ENCODE results near the gene RBX1.

The RBX1 gene

DNA sequence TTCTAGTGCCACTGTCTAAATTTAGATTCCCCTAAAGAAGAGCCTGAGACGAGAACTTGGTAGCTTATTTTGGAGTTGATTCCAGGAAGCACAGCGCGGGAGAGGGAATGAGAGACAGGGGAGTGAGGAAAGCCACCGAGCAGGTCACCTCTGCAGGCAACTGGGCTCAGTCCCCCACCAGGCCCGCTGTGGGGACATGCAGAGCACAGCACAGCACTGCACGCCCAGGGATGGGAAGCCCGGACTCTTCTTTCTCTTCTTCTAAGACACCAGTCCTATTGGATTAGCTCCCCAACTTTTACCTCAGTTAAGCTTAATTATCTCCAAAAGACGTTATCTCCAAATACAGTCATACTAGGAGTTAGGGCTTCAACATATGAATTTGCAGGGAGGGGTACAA is 28.7 kb downstream of the RBX1 start:
- DNase-seq (ENCODE audit: low read depth), result no peak
- TF ChIP-seq, protein P1, sequence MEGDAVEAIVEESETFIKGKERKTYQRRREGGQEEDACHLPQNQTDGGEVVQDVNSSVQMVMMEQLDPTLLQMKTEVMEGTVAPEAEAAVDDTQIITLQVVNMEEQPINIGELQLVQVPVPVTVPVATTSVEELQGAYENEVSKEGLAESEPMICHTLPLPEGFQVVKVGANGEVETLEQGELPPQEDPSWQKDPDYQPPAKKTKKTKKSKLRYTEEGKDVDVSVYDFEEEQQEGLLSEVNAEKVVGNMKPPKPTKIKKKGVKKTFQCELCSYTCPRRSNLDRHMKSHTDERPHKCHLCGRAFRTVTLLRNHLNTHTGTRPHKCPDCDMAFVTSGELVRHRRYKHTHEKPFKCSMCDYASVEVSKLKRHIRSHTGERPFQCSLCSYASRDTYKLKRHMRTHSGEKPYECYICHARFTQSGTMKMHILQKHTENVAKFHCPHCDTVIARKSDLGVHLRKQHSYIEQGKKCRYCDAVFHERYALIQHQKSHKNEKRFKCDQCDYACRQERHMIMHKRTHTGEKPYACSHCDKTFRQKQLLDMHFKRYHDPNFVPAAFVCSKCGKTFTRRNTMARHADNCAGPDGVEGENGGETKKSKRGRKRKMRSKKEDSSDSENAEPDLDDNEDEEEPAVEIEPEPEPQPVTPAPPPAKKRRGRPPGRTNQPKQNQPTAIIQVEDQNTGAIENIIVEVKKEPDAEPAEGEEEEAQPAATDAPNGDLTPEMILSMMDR (IDR thresholded peaks at IDR 0.05; ENCODE audit: control insufficient read depth, extremely low read depth, insufficient read depth), result no peak

DNA sequence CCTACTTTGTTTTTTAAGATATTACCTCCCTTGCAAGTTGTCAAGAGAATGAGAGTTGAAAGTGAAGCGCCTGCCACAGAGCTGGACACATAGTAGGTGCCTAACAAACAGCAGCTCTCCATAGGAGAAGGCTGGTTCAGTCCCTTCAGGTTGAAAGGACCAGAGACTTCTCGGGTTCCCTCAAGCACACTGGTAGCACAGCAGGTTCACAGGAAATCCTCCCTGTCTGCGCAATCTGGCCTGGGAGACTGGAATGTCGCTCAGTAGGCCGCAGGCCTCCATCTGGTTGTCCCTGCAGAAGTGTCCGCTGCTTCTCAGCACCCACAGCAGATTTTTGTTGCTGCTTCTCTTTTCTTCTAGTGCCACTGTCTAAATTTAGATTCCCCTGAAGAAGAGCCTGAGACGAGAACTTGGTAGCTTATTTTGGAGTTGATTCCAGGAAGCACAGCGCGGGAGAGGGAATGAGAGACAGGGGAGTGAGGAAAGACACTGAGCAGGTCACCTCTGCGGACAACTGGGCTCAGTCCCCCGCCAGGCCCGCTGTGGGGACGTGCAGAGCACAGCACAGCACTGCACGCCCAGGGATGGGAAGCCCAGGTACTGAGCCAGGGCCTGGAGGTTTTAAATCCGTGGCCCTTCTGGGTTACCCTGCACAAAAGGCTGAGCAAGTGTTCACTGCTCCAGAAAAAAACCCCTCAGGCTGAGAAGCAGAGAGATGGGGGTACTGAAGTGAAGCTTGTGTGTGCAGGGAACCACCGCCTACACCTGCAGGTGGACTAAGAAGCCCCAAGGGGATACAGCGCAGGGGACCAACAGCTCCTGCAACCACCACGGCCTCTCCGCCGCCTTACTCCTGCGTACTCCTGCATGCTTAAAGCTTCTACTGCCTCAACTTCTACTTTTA is 31.6 kb downstream of the RBX1 start:
- TF ChIP-seq, protein P1 (IDR thresholded peaks at IDR 0.05; ENCODE audit: control insufficient read depth, extremely low read depth, insufficient read depth), result no peak
- H3K4me3 ChIP-seq (ENCODE audit: low read depth, low read length), result no peak overlapping the region
- DNase-seq (ENCODE audit: low read depth), result no peak

More for the DNA sequence above, 28.7 kb downstream of the RBX1 start:
- H3K4me3 ChIP-seq (ENCODE audit: low read depth, low read length), result no peak overlapping the region

DNA sequence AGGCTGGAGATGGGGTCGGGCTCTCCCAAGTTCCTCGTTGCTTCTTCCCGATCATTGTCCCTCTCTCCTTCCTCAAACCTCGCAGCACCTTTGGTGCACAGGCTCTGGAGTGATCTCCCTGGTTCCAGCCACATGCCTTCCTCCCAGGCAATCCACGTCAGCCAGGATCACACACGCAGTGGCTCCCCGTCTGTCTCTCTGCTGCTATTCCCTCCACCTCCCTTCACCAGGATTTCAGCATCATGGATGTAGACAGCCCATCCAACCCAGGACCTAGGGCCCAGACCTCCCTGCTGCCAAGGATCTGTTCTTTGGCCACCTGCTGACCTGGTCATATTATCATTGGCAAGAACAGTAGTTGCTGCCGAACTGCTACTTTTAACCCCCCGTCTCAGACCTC is 40.1 kb downstream of the RBX1 start:
- TF ChIP-seq, protein P1 (IDR thresholded peaks at IDR 0.05; ENCODE audit: control insufficient read depth, extremely low read depth, insufficient read depth), result no peak
- no peak overlapping the region for H3K4me3 ChIP-seq (ENCODE audit: low read depth, low read length)
- no peak for DNase-seq (ENCODE audit: low read depth)

DNA sequence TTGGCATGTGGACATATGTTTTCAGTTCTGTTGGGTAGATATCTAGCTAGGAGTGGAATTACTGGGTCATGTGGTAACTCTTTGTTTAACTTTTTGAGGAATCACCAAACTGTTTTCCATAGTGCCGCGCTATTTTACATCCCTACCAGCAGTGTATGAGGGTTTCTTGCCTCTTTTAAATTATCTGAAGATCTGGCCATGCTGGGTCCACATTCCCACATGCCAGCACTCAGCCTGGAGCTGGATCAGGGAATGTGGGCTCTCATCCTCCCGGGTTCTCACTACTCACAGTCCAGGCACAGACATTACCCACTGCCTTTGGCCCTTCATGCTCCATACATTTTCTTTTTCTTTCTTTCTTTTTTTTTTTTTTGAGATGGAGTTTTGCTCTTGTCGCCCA is 44.6 kb downstream of the RBX1 start:
- TF ChIP-seq, protein P1 (IDR thresholded peaks at IDR 0.05; ENCODE audit: control insufficient read depth, extremely low read depth, insufficient read depth), result no peak
- H3K4me3 ChIP-seq (ENCODE audit: low read depth, low read length), result no peak overlapping the region
- no peak for DNase-seq (ENCODE audit: low read depth)

DNA sequence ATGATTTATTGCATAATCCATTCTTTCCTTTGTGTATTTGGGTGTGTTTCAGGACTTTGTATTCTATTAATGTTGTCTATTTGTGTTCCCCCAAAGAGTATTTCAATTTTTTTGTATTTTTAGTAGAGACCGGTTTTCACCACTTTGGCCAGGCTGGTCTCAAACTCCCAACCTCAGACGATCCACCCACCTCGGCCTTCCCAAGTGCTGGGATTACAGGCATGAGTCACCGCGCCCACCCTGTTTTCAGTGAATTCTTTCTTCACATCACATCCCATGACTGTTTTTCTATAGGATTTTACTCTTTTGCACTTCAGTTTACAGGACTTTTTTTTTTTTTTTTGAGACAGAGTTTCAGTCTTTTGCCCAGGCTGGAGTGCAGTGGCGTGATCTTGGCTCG is 46.3 kb downstream of the RBX1 start:
- TF ChIP-seq, protein P1 (IDR thresholded peaks at IDR 0.05; ENCODE audit: control insufficient read depth, extremely low read depth, insufficient read depth), result no peak
- no peak for DNase-seq (ENCODE audit: low read depth)

DNA sequence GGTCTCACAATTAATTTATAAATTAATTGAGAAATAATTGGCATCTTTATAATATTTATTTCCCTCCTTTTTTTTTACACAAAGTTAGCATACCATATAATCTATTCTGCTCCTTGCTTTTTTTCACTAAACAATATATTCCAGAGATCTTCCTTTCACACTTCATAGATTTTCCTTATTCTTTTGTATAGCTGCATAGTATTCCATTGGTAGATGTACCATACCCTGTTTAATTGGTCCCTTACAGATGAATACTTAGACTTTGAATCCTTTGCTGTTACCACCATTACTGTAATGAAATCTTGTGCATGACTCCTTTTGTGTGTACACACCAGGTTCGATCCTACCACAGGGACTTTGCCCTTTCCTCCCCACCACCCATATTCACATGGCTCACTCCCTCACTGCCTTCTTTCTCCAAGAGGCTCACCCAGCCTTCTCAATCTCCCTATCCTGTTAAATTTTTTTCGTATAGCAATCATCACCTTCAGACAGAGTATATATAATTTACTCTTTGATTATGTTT is 48.9 kb downstream of the RBX1 start:
- H3K4me3 ChIP-seq (ENCODE audit: low read depth, low read length), result no peak overlapping the region
- TF ChIP-seq, protein P1 (IDR thresholded peaks at IDR 0.05; ENCODE audit: control insufficient read depth, extremely low read depth, insufficient read depth), result no peak
- DNase-seq (ENCODE audit: low read depth), result no peak

More for the DNA sequence above, 46.3 kb downstream of the RBX1 start:
- H3K4me3 ChIP-seq (ENCODE audit: low read depth, low read length), result no peak overlapping the region

Data from LNCaP clone FGC (cell line).